T-helper 2 cell treated with Interferon-gamma antibody and Interleukin-4, amounts not matched to agents 100 ng/mL and 5 ng/mL, for 36 hours (primary cell): Measurements from ENCODE around the gene FN3KRP. TPM values are rescaled to one million over a fixed set of nuclear protein-coding genes. Genes with fewer than 3 reads are reported as not detected.

ENCODE experiments used
- intact Hi-C: fragments of 100-400 bp; cut with micrococcal nuclease; formaldehyde crosslinking; loops from one replicate; pipeline ENCODE4 v1.15.1; 2023
- total RNA-seq: library from RNA; stranded (reverse); gene quantifications from 2 replicates; pipeline ENCODE4 v1.2.3, GENCODE V29; 2022

The FN3KRP gene
- total RNA-seq, 1 donor from 2014 or later, result 41.0 TPM

- intact Hi-C loops, result no loop called here
Measured at GRCh38 chr17:82705756-82706155, 10.8 kb upstream of the FN3KRP start.

GRCh38 chr17:82709024-82709675 is 7.4 kb upstream of the FN3KRP start:
- intact Hi-C loops, result no loop called here

- intact Hi-C loops, result no loop called here
Measured at GRCh38 chr17:82709676-82710498, 6.6 kb upstream of the FN3KRP start.

- intact Hi-C loops, result no loop called here
Measured at GRCh38 chr17:82710499-82711232, 5.8 kb upstream of the FN3KRP start.

- intact Hi-C loops, result no loop called here
Measured at GRCh38 chr17:82713071-82713723, 3.3 kb upstream of the FN3KRP start.

- intact Hi-C loops, result no loop called here
Measured at GRCh38 chr17:82718986-82719685, 2.6 kb downstream of the FN3KRP start.

GRCh38 chr17:82720204-82720603 is 3.7 kb downstream of the FN3KRP start:
- intact Hi-C loops, result no loop called here

- intact Hi-C loops, result no loop called here
Measured at GRCh38 chr17:82722341-82723013, 6.0 kb downstream of the FN3KRP start.

- intact Hi-C loops, result no loop called here
Measured at GRCh38 chr17:82723169-82723807, 6.8 kb downstream of the FN3KRP start.

- intact Hi-C loops, result no loop called here
Measured at GRCh38 chr17:82726427-82726826, 9.9 kb downstream of the FN3KRP start.

- intact Hi-C loops, result no loop called here
Measured at GRCh38 chr17:82729479-82730260, 13.2 kb downstream of the FN3KRP start.

GRCh38 chr17:82732118-82732743 is 15.7 kb downstream of the FN3KRP start:
- intact Hi-C loops, result no loop called here

- intact Hi-C loops, result no loop called here
Measured at GRCh38 chr17:82734987-82735866, 18.7 kb downstream of the FN3KRP start, which contains the start of gene FN3K. Gene FN3K, plus strand, starts transcription at chr17:82735615. Its CDS starts 22 bp downstream, at chr17:82735637.

- intact Hi-C loops, result no loop called here
Measured at GRCh38 chr17:82736511-82737185, 20.1 kb downstream of the FN3KRP start.

GRCh38 chr17:82737967-82738877 is 21.7 kb downstream of the FN3KRP start:
- intact Hi-C loops, result no loop called here
